Caki2 (cell line): ENCODE data around the gene ITK. TPM values are rescaled to one million over a fixed set of nuclear protein-coding genes. Genes with fewer than 3 reads are reported as not detected.

Experiments
- DNase-seq: peaks from one replicate; pipeline ENCODE4 v3.0.0-alpha.2; 2015; ENCODE audit warnings: low read depth
- in situ Hi-C: cut with HindIII; loops from 2 replicates; pipeline ENCODE4 v1.10.0; 2016; ENCODE audit warnings: low sequenced_read_pairs, low pct_unique_long_range_greater_than_20kb, mixed read lengths
- total RNA-seq: library from RNA; depleted of rRNA; stranded (reverse); fragments of >200 nt; shearing (Covaris generic); gene quantifications from 2 replicates; pipeline ENCODE4 v1.2.3, GENCODE V29; 2014; ENCODE audit warnings: low replicate concordance

Gene ITK
- total RNA-seq, 1 experiment from 2014 or later = not detected

GRCh38 chr5:157266286-157267007 lies 85.8 kb downstream of the ITK start:
- DNase-seq = peak; percentile 45
- in situ Hi-C loops = no loop called here

- in situ Hi-C loops = no loop called here
- DNase-seq = no peak
Measured at GRCh38 chr5:157267025-157267424, 86.4 kb downstream of the ITK start.

GRCh38 chr5:157267761-157268480 lies 87.3 kb downstream of the ITK start:
- no peak for DNase-seq
- in situ Hi-C loops = no loop called here

- in situ Hi-C loops = no loop called here
- no peak for DNase-seq
Measured at GRCh38 chr5:157269165-157269671, 88.6 kb downstream of the ITK start.

GRCh38 chr5:157269761-157270272 lies 89.2 kb downstream of the ITK start:
- no peak for DNase-seq
- in situ Hi-C loops = no loop called here

GRCh38 chr5:157270771-157271170 lies 90.1 kb downstream of the ITK start:
- no peak for DNase-seq
- in situ Hi-C loops = no loop called here

GRCh38 chr5:157271740-157272271 lies 91.2 kb downstream of the ITK start:
- no peak for DNase-seq
- in situ Hi-C loops = no loop called here

- DNase-seq = no peak
- in situ Hi-C loops = no loop called here
Measured at GRCh38 chr5:157273131-157273556, 92.5 kb downstream of the ITK start.

GRCh38 chr5:157275403-157275802 lies 94.8 kb downstream of the ITK start:
- in situ Hi-C loops = no loop called here
- no peak for DNase-seq

- no peak for DNase-seq
- in situ Hi-C loops = no loop called here
Measured at GRCh38 chr5:157278319-157279037, 97.8 kb downstream of the ITK start.

- DNase-seq = no peak
- in situ Hi-C loops = no loop called here
Measured at GRCh38 chr5:157279605-157280239, 99.1 kb downstream of the ITK start.

GRCh38 chr5:157280927-157281326 lies 100.3 kb downstream of the ITK start:
- no peak for DNase-seq
- in situ Hi-C loops = no loop called here

GRCh38 chr5:157282150-157282549 lies 101.5 kb downstream of the ITK start:
- no peak for DNase-seq
- in situ Hi-C loops = no loop called here

- in situ Hi-C loops = no loop called here
- no peak for DNase-seq
Measured at GRCh38 chr5:157283434-157283833, 102.8 kb downstream of the ITK start.

GRCh38 chr5:157284458-157285212 lies 104.0 kb downstream of the ITK start:
- no peak for DNase-seq
- in situ Hi-C loops = no loop called here

GRCh38 chr5:157285310-157286035 lies 104.8 kb downstream of the ITK start:
- DNase-seq = no peak
- in situ Hi-C loops = no loop called here

- in situ Hi-C loops = no loop called here
- DNase-seq = no peak
Measured at GRCh38 chr5:157286761-157287211, 106.1 kb downstream of the ITK start.
